BJ (cell line): ENCODE data around the gene MRPL18. TPM values are rescaled to one million over a fixed set of nuclear protein-coding genes. Genes with fewer than 3 reads are reported as not detected.

Source experiments
- CTCF ChIA-PET: fragments of 350-600 bp; formaldehyde crosslinking; extraction: SDS; loops from one replicate; lab custom pipeline; 2021; ENCODE audit warnings: antibody characterized with exemption, inconsistent platforms; lab: Yijun Ruan, JAX
- POLR2A ChIA-PET: fragments of 300-600 bp; sonication (Branson Sonifier 250); formaldehyde crosslinking; extraction: SDS; loops from one replicate; lab custom pipeline; 2021; ENCODE audit warnings: antibody characterized with exemption; lab: Charles Lee
- DNase-seq: peaks from one replicate; pipeline ENCODE4 v3.0.0-alpha.2; 2011; ENCODE audit warnings: low read depth
- H3K27me3 ChIP-seq: 2 replicates; pipeline ENCODE4 v1.6.0; 2011; ENCODE audit warnings: low read length; ENCODE audit not compliant: control insufficient read depth, insufficient read depth
- H3K36me3 ChIP-seq: 2 replicates; pipeline ENCODE4 v1.5.1; 2011; ENCODE audit warnings: low read length; ENCODE audit not compliant: control insufficient read depth, insufficient read depth
- H3K4me3 ChIP-seq: 2 replicates; pipeline ENCODE4 v1.5.1; 2011; ENCODE audit warnings: low read depth, mild to moderate bottlenecking, control low read depth, low read length
- polyA plus RNA-seq: library from polyadenylated mRNA; depleted of rRNA; stranded (reverse); fragments of >200 nt; gene quantifications from 2 replicates; pipeline ENCODE4 v1.2.3, GENCODE V29; 2011
- TF ChIP-seq, protein P1 (sequence below): IDR thresholded peaks from 2 replicates; pipeline ENCODE4 v1.5.1; 2011; ENCODE audit warnings: low read depth, mild to moderate bottlenecking, control low read depth, inconsistent platforms, low read length, moderate library complexity; ENCODE audit not compliant: insufficient read depth

Gene MRPL18
- polyA plus RNA-seq, 1 experiment, result 83.6 TPM

DNA sequence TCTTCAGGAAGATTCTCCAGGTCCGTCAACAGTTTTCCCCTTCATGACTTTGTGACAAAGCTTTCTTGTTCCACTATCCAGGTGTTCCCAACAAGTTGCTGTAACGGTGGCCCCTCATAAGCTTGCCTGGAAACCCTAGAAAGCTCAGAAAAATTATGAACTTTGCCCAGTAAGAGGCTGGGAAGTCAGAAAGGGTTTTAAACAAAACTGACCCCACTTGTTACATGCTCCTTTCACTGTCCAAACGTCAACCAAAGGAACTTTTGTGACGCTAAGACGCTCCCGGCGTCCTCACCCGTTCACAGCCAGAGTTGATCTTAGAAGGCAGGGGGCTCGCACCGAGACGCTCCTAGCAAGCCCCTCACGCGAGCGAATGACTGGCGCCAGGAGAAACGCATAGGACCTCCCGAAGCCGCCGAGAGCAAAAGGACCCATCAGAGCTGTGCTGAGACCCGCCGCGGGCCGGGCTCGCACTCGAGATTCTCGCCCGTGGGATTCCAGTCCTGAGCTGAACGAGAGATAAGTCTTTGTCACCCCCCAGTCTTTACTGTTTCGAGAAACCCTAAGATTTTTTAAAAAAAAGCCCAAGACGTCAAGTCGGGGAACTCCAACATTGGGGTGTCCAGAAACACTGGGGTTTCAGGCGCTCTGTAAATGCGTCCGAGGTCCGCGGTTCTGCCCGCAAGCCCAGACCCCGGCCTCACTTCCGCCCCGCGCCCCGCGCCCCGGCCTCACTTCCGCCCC is 29.0 kb upstream of the MRPL18 start:
- Histone ChIP-seq H3K27me3 (no peaks in the 10 kb centered on the region), H3K4me3 (peak overlapping the region; percentile 86), H3K36me3 (peaks cover 5% of the 10 kb centered on the region)
- no peak for DNase-seq
- ChIA-PET POLR2A (no interaction called here), CTCF (interaction anchor here (1.1 to 1.5 kb wide), 3 partner anchors 29 to 70 kb away, joined by 3 to 6 read pairs (median 6); partner anchors contain the start of gene MRPL18)
- TF ChIP-seq, protein P1, sequence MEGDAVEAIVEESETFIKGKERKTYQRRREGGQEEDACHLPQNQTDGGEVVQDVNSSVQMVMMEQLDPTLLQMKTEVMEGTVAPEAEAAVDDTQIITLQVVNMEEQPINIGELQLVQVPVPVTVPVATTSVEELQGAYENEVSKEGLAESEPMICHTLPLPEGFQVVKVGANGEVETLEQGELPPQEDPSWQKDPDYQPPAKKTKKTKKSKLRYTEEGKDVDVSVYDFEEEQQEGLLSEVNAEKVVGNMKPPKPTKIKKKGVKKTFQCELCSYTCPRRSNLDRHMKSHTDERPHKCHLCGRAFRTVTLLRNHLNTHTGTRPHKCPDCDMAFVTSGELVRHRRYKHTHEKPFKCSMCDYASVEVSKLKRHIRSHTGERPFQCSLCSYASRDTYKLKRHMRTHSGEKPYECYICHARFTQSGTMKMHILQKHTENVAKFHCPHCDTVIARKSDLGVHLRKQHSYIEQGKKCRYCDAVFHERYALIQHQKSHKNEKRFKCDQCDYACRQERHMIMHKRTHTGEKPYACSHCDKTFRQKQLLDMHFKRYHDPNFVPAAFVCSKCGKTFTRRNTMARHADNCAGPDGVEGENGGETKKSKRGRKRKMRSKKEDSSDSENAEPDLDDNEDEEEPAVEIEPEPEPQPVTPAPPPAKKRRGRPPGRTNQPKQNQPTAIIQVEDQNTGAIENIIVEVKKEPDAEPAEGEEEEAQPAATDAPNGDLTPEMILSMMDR, result no peak

DNA sequence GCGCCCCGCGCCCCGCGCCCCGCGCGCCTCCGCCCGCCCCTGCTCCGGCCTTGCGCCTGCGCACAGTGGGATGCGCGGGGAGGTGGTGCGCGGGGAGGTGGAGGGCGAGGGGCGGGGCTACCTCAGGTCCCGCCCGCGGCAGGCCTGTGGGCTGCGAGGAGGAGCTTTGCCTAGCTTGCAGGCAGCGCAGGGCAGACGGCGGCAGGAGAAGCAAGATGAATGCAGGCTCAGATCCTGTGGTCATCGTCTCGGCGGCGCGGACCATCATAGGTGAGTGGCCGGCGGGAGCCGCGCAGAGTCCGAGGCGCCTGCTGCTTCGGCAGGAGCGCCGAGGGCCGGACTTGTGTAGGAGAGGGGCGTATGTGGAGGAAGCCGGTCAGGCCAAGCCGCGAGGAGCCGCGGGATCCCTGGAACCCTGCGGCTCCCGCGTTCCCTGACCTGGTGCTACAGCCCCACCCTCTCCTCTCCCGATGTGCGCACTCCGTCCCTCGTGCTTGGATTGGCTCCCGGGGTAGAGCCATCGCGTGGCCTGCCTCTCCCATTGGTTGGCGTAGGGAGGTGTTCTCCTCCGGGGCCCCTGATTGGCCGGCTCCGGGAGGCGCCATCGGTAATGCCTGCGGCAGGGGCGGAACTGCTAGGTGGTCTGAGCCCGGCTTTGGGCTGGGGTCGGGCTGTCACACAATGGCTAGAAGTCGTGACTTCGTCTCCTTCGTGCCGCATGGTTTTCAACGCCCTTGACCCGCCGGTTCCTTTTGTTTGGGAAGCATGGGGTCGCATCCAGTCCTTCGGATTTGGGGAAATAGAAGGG is 28.2 kb upstream of the MRPL18 start, which contains the start of gene ACAT2:
TSS of gene ACAT2 (plus strand) at position 173 of the 808 bp plus-strand sequence. CDS start at position 216, 43 bp downstream.
- DNase-seq, result peak; percentile 55
- no peaks in the 10 kb centered on the region for H3K27me3 ChIP-seq
- ChIA-PET CTCF (interaction anchor here (1.5 kb wide), 1 partner anchor 42 kb away, joined by 6 read pairs; no protein-coding TSS in a partner anchor), POLR2A (interaction anchor here (0.5 kb wide), 2 partner anchors 26 to 922 kb away, joined by 3 to 4 read pairs; no protein-coding TSS in a partner anchor)
- H3K36me3 ChIP-seq, result peaks cover 2% of the 10 kb centered on the region
- peak within 1 kb of the TSS; percentile 86 for H3K4me3 ChIP-seq
- TF ChIP-seq, protein P1, result no peak

DNA sequence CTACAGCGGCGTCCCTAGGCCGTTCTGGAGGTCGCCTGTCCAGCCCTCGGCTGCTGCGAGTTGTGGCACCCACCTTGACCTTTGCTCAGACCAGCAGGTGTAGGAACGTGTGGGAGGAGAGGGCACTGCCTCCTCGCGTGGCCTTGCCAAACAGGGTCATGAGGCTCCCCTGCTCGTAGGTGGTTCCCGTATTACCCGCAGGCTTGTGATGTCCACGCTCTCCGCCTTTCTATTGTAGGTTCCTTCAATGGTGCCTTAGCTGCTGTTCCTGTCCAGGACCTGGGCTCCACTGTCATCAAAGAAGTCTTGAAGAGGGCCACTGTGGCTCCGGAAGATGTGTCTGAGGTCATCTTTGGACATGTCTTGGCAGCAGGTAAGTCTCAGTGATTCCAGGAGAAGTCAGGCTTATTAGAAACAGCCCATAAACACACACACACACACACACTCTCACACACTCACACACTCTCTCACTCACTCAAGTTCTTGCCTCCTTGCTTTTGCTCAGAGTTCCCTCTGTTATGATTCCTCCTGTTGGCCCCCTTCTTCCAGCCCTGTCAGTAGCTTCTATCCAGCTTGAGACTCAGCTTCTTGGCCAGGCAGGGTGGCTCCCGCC is 27.5 kb upstream of the MRPL18 start:
- H3K4me3 ChIP-seq, result peak overlapping the region; percentile 86
- no peaks in the 10 kb centered on the region for H3K27me3 ChIP-seq
- POLR2A ChIA-PET, result no interaction called here
- TF ChIP-seq, protein P1, result no peak
- peaks cover 2% of the 10 kb centered on the region for H3K36me3 ChIP-seq
- no peak for DNase-seq
- CTCF ChIA-PET, result no interaction called here

DNA sequence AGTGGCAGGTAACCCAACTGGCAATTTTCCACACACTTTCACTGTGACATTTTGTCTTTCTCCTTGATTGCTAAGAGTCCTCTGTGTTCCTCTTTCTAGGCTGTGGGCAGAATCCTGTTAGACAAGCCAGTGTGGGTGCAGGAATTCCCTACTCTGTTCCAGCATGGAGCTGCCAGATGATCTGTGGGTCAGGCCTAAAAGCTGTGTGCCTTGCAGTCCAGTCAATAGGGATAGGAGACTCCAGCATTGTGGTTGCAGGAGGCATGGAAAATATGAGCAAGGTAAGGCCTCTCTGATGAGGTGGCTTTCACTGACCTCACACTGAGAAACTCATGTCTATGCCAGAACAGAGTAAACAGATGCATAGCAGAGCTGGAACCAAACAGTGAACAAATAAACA is 23.4 kb upstream of the MRPL18 start:
- Histone ChIP-seq H3K27me3 (no peaks in the 10 kb centered on the region), H3K4me3 (no peak overlapping the region), H3K36me3 (peaks cover 2% of the 10 kb centered on the region)
- no peak for DNase-seq
- TF ChIP-seq, protein P1, result no peak
- CTCF ChIA-PET, result interaction anchor here (1.0 kb wide), 1 partner anchor 76 kb away, joined by 4 read pairs; no protein-coding TSS in a partner anchor
- POLR2A ChIA-PET, result no interaction called here
